ENCODE data around the gene INSR. TPM values are rescaled to one million over a fixed set of nuclear protein-coding genes. Genes with fewer than 3 reads are reported as not detected.

Gene INSR
- total RNA-seq, 1 experiment from 2014 or later, result 13.7 TPM

DNA sequence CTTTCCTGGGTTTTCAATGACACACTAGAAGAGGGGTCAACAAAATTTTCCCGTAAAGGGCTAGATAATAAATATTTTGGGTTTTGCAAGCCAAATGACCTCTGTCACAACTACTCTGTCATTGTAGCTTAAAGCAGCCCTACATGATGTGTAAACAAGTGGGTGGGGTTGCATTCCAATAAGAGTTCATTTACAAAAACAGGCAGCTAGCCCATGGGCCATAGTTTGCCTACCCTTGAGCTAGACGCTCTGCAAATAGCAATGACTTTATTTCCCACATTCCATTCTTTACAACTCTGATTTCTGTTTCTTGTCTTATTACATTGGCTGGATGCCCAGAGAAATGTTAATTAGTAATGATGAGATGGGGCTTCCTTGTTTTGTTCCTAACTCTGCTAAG, 148.7 kb downstream of the INSR start:
- Histone ChIP-seq H3K4me1 (ENCODE audit: insufficient read depth, low read length) (peaks cover 24% of the 10 kb centered on the region), H3K36me3 (ENCODE audit: low read depth, low read length) (no peaks in the 10 kb centered on the region; the same call in 1 of the 2 replicates), H3K27me3 (ENCODE audit: low read length) (no peaks in the 10 kb centered on the region), H3K4me3 (ENCODE audit: low read length) (no peak overlapping the region), H3F3A (ENCODE audit: low read length, unreplicated experiment) (peaks cover 3% of the 10 kb centered on the region), H3K9me2 (replicated peaks; ENCODE audit: low read length) (no peaks in the 10 kb centered on the region), H3K4me2 (ENCODE audit: low read length) (no peak overlapping the region), H3K27ac (ENCODE audit: low read length) (no peak overlapping the region), H2AFZ (ENCODE audit: low read length) (no peak overlapping the region), H3K9ac (ENCODE audit: low read length) (no peak overlapping the region), H3K79me2 (ENCODE audit: low read length) (no peaks in the 10 kb centered on the region), H3K9me3 (ENCODE audit: low read length) (no peaks in the 10 kb centered on the region), H4K20me1 (ENCODE audit: low read length) (no peaks in the 10 kb centered on the region)
- no peak for TF ChIP-seq EZH2 (IDR thresholded peaks at IDR 0.05; ENCODE audit: low read length, unreplicated experiment)
- TF ChIP-seq, protein P1, sequence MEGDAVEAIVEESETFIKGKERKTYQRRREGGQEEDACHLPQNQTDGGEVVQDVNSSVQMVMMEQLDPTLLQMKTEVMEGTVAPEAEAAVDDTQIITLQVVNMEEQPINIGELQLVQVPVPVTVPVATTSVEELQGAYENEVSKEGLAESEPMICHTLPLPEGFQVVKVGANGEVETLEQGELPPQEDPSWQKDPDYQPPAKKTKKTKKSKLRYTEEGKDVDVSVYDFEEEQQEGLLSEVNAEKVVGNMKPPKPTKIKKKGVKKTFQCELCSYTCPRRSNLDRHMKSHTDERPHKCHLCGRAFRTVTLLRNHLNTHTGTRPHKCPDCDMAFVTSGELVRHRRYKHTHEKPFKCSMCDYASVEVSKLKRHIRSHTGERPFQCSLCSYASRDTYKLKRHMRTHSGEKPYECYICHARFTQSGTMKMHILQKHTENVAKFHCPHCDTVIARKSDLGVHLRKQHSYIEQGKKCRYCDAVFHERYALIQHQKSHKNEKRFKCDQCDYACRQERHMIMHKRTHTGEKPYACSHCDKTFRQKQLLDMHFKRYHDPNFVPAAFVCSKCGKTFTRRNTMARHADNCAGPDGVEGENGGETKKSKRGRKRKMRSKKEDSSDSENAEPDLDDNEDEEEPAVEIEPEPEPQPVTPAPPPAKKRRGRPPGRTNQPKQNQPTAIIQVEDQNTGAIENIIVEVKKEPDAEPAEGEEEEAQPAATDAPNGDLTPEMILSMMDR (conservative IDR thresholded peaks at IDR 0.05; ENCODE audit: low read depth, low read length), result no peak
- TF ChIP-seq EZH2phosphoT487 (IDR thresholded peaks at IDR 0.05; ENCODE audit: borderline replicate concordance, low read length), result no peak
- ChIA-PET CTCF (interaction anchor here (1.4 kb wide), 1 partner anchor 43 kb away, joined by 4 read pairs; no protein-coding TSS in a partner anchor), POLR2A (ENCODE audit: unreplicated experiment) (interaction anchor here (0.6 kb wide), 1 partner anchor 11 kb away, joined by 13 read pairs; no protein-coding TSS in a partner anchor)
- ATAC-seq (peak; percentile 61), DNase-seq (peak; percentile 56)
- no TSS peak for BruUV-seq (replicated peaks)
- intact Hi-C loops (cut with micrococcal nuclease), result no loop called here

DNA sequence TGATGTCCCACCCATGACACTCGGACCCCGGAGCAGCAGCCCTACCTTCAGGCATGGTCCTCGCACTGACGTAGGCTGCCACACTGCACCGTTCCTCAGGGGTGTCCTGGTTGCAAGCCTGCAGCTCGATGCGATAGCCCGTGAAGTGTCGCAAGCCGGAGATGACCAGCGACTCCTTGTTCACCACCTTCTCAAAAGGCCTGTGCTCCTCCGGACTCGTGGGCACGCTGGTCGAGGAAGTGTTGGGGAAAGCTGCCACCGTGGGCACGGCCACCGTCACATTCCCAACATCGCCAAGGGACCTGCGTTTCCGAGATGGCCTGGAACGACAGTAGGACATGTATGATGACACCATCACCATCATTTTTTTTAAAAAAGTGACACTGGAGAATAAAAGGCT, 151.4 kb downstream of the INSR start:
- no peaks in the 10 kb centered on the region for H3K27me3 ChIP-seq (ENCODE audit: low read length)
- no peak overlapping the region for H3K9ac ChIP-seq (ENCODE audit: low read length)
- intact Hi-C loops (cut with micrococcal nuclease), result no loop called here
- ATAC-seq, result no peak
- no peak overlapping the region for H3K4me3 ChIP-seq (ENCODE audit: low read length)
- no peak overlapping the region for H3K4me2 ChIP-seq (ENCODE audit: low read length)
- no peaks in the 10 kb centered on the region for H4K20me1 ChIP-seq (ENCODE audit: low read length)
- peaks cover 3% of the 10 kb centered on the region for H3F3A ChIP-seq (ENCODE audit: low read length, unreplicated experiment)
- TF ChIP-seq, protein P1 (conservative IDR thresholded peaks at IDR 0.05; ENCODE audit: low read depth, low read length), result no peak
- TF ChIP-seq EZH2 (IDR thresholded peaks at IDR 0.05; ENCODE audit: low read length, unreplicated experiment) (no peak), EZH2phosphoT487 (IDR thresholded peaks at IDR 0.05; ENCODE audit: borderline replicate concordance, low read length) (no peak)
- DNase-seq, result no peak
- no peak overlapping the region for H2AFZ ChIP-seq (ENCODE audit: low read length)
- ChIA-PET CTCF (no interaction called here), POLR2A (ENCODE audit: unreplicated experiment) (no interaction called here)
- no peaks in the 10 kb centered on the region for H3K9me3 ChIP-seq (ENCODE audit: low read length)
- peaks cover 4% of the 10 kb centered on the region for H3K36me3 ChIP-seq (ENCODE audit: low read depth, low read length)
- H3K79me2 ChIP-seq (ENCODE audit: low read length), result no peaks in the 10 kb centered on the region
- no TSS peak for BruUV-seq (replicated peaks)
- peaks cover 28% of the 10 kb centered on the region for H3K4me1 ChIP-seq (ENCODE audit: insufficient read depth, low read length)
- H3K9me2 ChIP-seq (replicated peaks; ENCODE audit: low read length), result no peaks in the 10 kb centered on the region
- no peak overlapping the region for H3K27ac ChIP-seq (ENCODE audit: low read length)

GRCh38 chr19:7140137-7140536, 154.1 kb downstream of the INSR start:
- no peaks in the 10 kb centered on the region for H3K27me3 ChIP-seq (ENCODE audit: low read length)
- BruUV-seq (replicated peaks), result no TSS peak
- no peak overlapping the region for H3K9ac ChIP-seq (ENCODE audit: low read length)
- no peak overlapping the region for H2AFZ ChIP-seq (ENCODE audit: low read length)
- H4K20me1 ChIP-seq (ENCODE audit: low read length), result no peaks in the 10 kb centered on the region
- H3K9me2 ChIP-seq (replicated peaks; ENCODE audit: low read length), result no peaks in the 10 kb centered on the region
- no peaks in the 10 kb centered on the region for H3K79me2 ChIP-seq (ENCODE audit: low read length)
- H3K9me3 ChIP-seq (ENCODE audit: low read length), result no peaks in the 10 kb centered on the region
- peaks cover 4% of the 10 kb centered on the region for H3K36me3 ChIP-seq (ENCODE audit: low read depth, low read length)
- H3K4me1 ChIP-seq (ENCODE audit: insufficient read depth, low read length), result peaks cover 34% of the 10 kb centered on the region
- intact Hi-C loops (cut with micrococcal nuclease), result no loop called here
- peaks cover 3% of the 10 kb centered on the region for H3F3A ChIP-seq (ENCODE audit: low read length, unreplicated experiment)
- ATAC-seq (no peak), DNase-seq (no peak)
- H3K4me2 ChIP-seq (ENCODE audit: low read length), result no peak overlapping the region
- no peak overlapping the region for H3K27ac ChIP-seq (ENCODE audit: low read length)
- TF ChIP-seq, protein P1 (conservative IDR thresholded peaks at IDR 0.05; ENCODE audit: low read depth, low read length), result no peak
- TF ChIP-seq EZH2 (IDR thresholded peaks at IDR 0.05; ENCODE audit: low read length, unreplicated experiment), result no peak
- TF ChIP-seq EZH2phosphoT487 (IDR thresholded peaks at IDR 0.05; ENCODE audit: borderline replicate concordance, low read length), result no peak
- no peak overlapping the region for H3K4me3 ChIP-seq (ENCODE audit: low read length)
- CTCF ChIA-PET, result no interaction called here
- POLR2A ChIA-PET (ENCODE audit: unreplicated experiment), result no interaction called here
